GM13977 (cell line): ENCODE measurements around the gene SYMPK.
A peak's percentile ranks its signal among the peaks of the same experiment; 100 is the strongest.

ENCODE experiments used
- DNase-seq: peaks from one replicate; pipeline ENCODE4 v3.0.0; 2012; ENCODE audit warnings: low spot score
- CTCF ChIP-seq: IDR thresholded peaks from 2 replicates; pipeline ENCODE4 v1.5.1; 2012; ENCODE audit warnings: mild to moderate bottlenecking, control low read depth; ENCODE audit not compliant: insufficient read depth; ENCODE audit errors: extremely low read depth, missing control alignments
- in situ Hi-C: fragments of 300-500 bp; cut with MboI; formaldehyde crosslinking; loops from one replicate; pipeline ENCODE4 v1.12.0; 2022; ENCODE audit warnings: low sequenced_read_pairs, low pct_unique_long_range_greater_than_20kb, mixed read lengths, inconsistent platforms; ENCODE audit not compliant: unreplicated experiment

Gene SYMPK

GRCh38 chr19:45881082-45881908 is 18.3 kb upstream of the SYMPK start:
- DNase-seq = no peak

GRCh38 chr19:45879971-45880370 is 17.0 kb upstream of the SYMPK start:
- DNase-seq = no peak
- in situ Hi-C loops = no loop called here
- TF ChIP-seq CTCF = no peak

More at GRCh38 chr19:45881082-45881908, 18.3 kb upstream of the SYMPK start:
- in situ Hi-C loops = no loop called here
- no peak for TF ChIP-seq CTCF

GRCh38 chr19:45879055-45879454 is 16.1 kb upstream of the SYMPK start:
- DNase-seq = no peak
- in situ Hi-C loops = no loop called here
- no peak for TF ChIP-seq CTCF

- in situ Hi-C loops = no loop called here
- DNase-seq = no peak
- TF ChIP-seq CTCF = no peak
Observed at GRCh38 chr19:45878043-45878794, 15.3 kb upstream of the SYMPK start.

- in situ Hi-C loops = no loop called here
- TF ChIP-seq CTCF = no peak
- peak; percentile 54 for DNase-seq
Observed at GRCh38 chr19:45876411-45877197, 13.7 kb upstream of the SYMPK start.

- in situ Hi-C loops = no loop called here
- no peak for TF ChIP-seq CTCF
- DNase-seq = peak; percentile 80
Observed at GRCh38 chr19:45876161-45876410, 13.1 kb upstream of the SYMPK start.
